H1 (cell line): ENCODE measurements around the gene PTPMT1. TPM values are rescaled to one million over a fixed set of nuclear protein-coding genes. Genes with fewer than 3 reads are reported as not detected.

Experiments used
- ATF2 ChIP-seq: IDR thresholded peaks from 2 replicates; pipeline ENCODE4 v1.6.1; 2012; ENCODE audit warnings: low read length, inconsistent platforms
- MAFK ChIP-seq: IDR thresholded peaks from 2 replicates; pipeline ENCODE4 v1.6.1; 2012; ENCODE audit warnings: low read depth, mild to moderate bottlenecking, improper control_type of control experiment, low read length
- SP2 ChIP-seq: IDR thresholded peaks from 2 replicates; pipeline ENCODE4 v1.6.1; 2012; ENCODE audit warnings: mild to moderate bottlenecking, low read length, inconsistent platforms
- polyA plus RNA-seq, 7 experiments: library from polyadenylated mRNA; depleted of rRNA in 3 of 7; stranded (reverse) in 5 of 7; unstranded in 2 of 7; fragments of >200 nt in 5 of 7; fragments of 200-250 nt in 2 of 7; gene quantifications; 1 replicate in 5 of 7; 2 replicates in 1 of 7; 4 replicates in 1 of 7; pipeline versions ENCODE4 v1.2.1 to v1.2.3, GENCODE V29; 2011 to 2013; ENCODE audit warnings: missing spikeins in 2 of 7, mixed read lengths in 2 of 7
- total RNA-seq: library from RNA; stranded (reverse); fragmentation: NEBNext Ultra II Directional; extraction: Animal tissue kit (Norgen Biotek cat#: 25700); gene quantifications from 2 replicates; pipeline ENCODE4 v1.2.1, GENCODE V29; 2021

The PTPMT1 gene
- total and polyA plus RNA-seq, 2 of the 8 experiments (the other 6 are each of a cell fraction or from before 2014, with no cell fraction given) = 44.8 to 105 TPM

GRCh38 chr11:47617417-47617809, 52.0 kb downstream of the PTPMT1 start (continued):
- TF ChIP-seq ATF2 (no peak), SP2 (no peak), MAFK (no peak)
